ENCODE results near the gene WWOX.

- TF ChIP-seq CTCF (IDR thresholded peaks at IDR 0.05; ENCODE audit: extremely low read depth in 1 of 2, insufficient read depth in 1 of 2, low read depth in 1 of 2, low read length in 2 of 2) (no peak), POLR2AphosphoS5 (IDR thresholded peaks at IDR 0.05; ENCODE audit: insufficient read depth, low read depth, low read length) (no peak)
Measured at GRCh38 chr16:78762222-78762621, 662.8 kb downstream of the WWOX start.
